HCT116 (cell line): Measurements from ENCODE around the gene CARMIL1. TPM values are rescaled to one million over a fixed set of nuclear protein-coding genes. Genes with fewer than 3 reads are reported as not detected.

ENCODE experiments used
- ATAC-seq: fragments of 200-7000 bp; cut with Tn5 transposase; 2 replicates; pipeline ENCODE4 v1.9.1; 2020; ENCODE audit warnings: mild to moderate bottlenecking, moderate library complexity
- BruUV-seq: library from RNA; stranded (reverse); fragments of 400-500 nt; replicated peaks from 2 replicates; lab custom pipeline; 2021; lab: Mats Ljungman, UMichigan
- CTCF ChIA-PET: fragments of 300-600 bp; sonication (Branson Sonifier 250); formaldehyde crosslinking; loops from one replicate; lab custom pipeline; 2021; ENCODE audit warnings: antibody characterized with exemption; lab: Charles Lee
- POLR2A ChIA-PET: fragments of 300-600, 350-600 bp; sonication (Branson Sonifier 250); formaldehyde crosslinking; loops from one replicate; lab custom pipeline; 2021; ENCODE audit warnings: antibody characterized with exemption; lab: Charles Lee
- RAD21 ChIA-PET, 2 experiments: fragments of 300-600 bp; sonication (Branson Sonifier 250); formaldehyde crosslinking; loops; one replicate each; lab custom pipeline; 2023; ENCODE audit warnings: low total read pairs in 2 of 2; ENCODE audit not compliant: uncharacterized antibody in 2 of 2, unreplicated experiment in 2 of 2, low non-redundant PET in 1 of 2; lab: Charles Lee
- DNase-seq: peaks from one replicate; pipeline ENCODE4 v3.0.0-alpha.2; 2010; ENCODE audit warnings: low read depth, low spot score
- H2AFZ ChIP-seq: fragments of 200-600 bp; shearing (Covaris generic), sonication (generic); 2 replicates; pipeline ENCODE4 v1.6.1; 2017; ENCODE audit warnings: low read depth, mixed run types, mixed read lengths, antibody characterized with exemption, low read length; ENCODE audit not compliant: poor library complexity, severe bottlenecking
- H3K27ac ChIP-seq: 2 replicates; pipeline ENCODE4 v1.5.1; 2012; ENCODE audit warnings: low read depth, low read length
- H3K27me3 ChIP-seq: fragments of 200-600 bp; sonication (generic); 2 replicates; pipeline ENCODE4 v1.6.1; 2016; ENCODE audit warnings: mixed run types, low read length, mixed read lengths; ENCODE audit not compliant: insufficient read depth
- H3K36me3 ChIP-seq, 2 experiments: fragments of 200-500 bp in 1 of 2; fragments of 200-600 bp in 1 of 2; sonication (Bioruptor generic) in 1 of 2; sonication (generic) in 1 of 2; 2 replicates each; pipeline versions ENCODE4 v1.5.1 to v1.6.1; 2014 to 2016; ENCODE audit warnings: low read length in 2 of 2, inconsistent platforms in 1 of 2, mixed read lengths in 1 of 2, mixed run types in 1 of 2; ENCODE audit not compliant: insufficient read depth in 2 of 2, control insufficient read depth in 1 of 2
- H3K4me1 ChIP-seq, 2 experiments: fragments of 200-600 bp in 1 of 2; sonication (generic) in 1 of 2; 2 replicates each; pipeline versions ENCODE4 v1.5.1 to v1.6.1; 2012 to 2017; ENCODE audit warnings: low read length in 2 of 2, inconsistent platforms in 1 of 2, mild to moderate bottlenecking in 1 of 2, mixed read lengths in 1 of 2, mixed run types in 1 of 2, moderate library complexity in 1 of 2; ENCODE audit not compliant: insufficient read depth in 2 of 2, control insufficient read depth in 1 of 2
- H3K4me2 ChIP-seq: fragments of 200-600 bp; sonication (generic); 2 replicates; pipeline ENCODE4 v1.6.1; 2017; ENCODE audit warnings: mixed run types, low read length, mixed read lengths
- H3K4me3 ChIP-seq, 2 experiments: fragments of 200-600 bp in 1 of 2; sonication (generic) in 1 of 2; replicated peaks in 1 of 2; 2 replicates each; pipeline ENCODE4 v1.5.1; 2011 to 2016; ENCODE audit warnings: low read length in 2 of 2, control low read depth in 1 of 2, low read depth in 1 of 2, mild to moderate bottlenecking in 1 of 2, mixed read lengths in 1 of 2, mixed run types in 1 of 2
- H3K79me2 ChIP-seq: fragments of 200-600 bp; sonication (generic); 2 replicates; pipeline ENCODE4 v1.6.1; 2017; ENCODE audit warnings: mild to moderate bottlenecking, mixed run types, low read length, moderate library complexity, mixed read lengths; ENCODE audit not compliant: insufficient read depth
- H3K9ac ChIP-seq: fragments of 200-600 bp; sonication (generic); 2 replicates; pipeline ENCODE4 v1.6.1; 2016; ENCODE audit warnings: low read length, mixed read lengths
- H3K9me2 ChIP-seq: fragments of 200-600 bp; sonication (generic), shearing (Covaris generic); 2 replicates; pipeline ENCODE4 v1.6.1; 2017; ENCODE audit warnings: mixed run types, mild to moderate bottlenecking, moderate library complexity; ENCODE audit not compliant: insufficient read depth
- H3K9me3 ChIP-seq, 2 experiments: fragments of 200-500 bp in 1 of 2; fragments of 200-600 bp in 1 of 2; sonication (Bioruptor generic) in 1 of 2; sonication (generic) in 1 of 2; 2 replicates each; pipeline ENCODE4 v1.6.1; 2014 to 2017; ENCODE audit warnings: low read length in 2 of 2, mixed read lengths in 2 of 2, inconsistent platforms in 1 of 2, low read depth in 1 of 2, mild to moderate bottlenecking in 1 of 2, mixed run types in 1 of 2, moderate library complexity in 1 of 2; ENCODE audit not compliant: control insufficient read depth in 1 of 2, insufficient read depth in 1 of 2
- H4K20me1 ChIP-seq: fragments of 200-600 bp; sonication (generic), shearing (Covaris generic); 2 replicates; pipeline ENCODE4 v1.6.1; 2017; ENCODE audit warnings: mixed run types, mild to moderate bottlenecking, moderate library complexity; ENCODE audit not compliant: insufficient read depth
- CBX3 ChIP-seq: IDR thresholded peaks from 2 replicates; pipeline ENCODE4 v1.6.1; 2012; ENCODE audit warnings: low read depth
- EGR1 ChIP-seq: IDR thresholded peaks from 2 replicates; pipeline ENCODE4 v1.6.1; 2012; ENCODE audit warnings: low read depth
- ELF1 ChIP-seq: IDR thresholded peaks from 2 replicates; pipeline ENCODE4 v1.6.1; 2012; ENCODE audit warnings: low read depth, borderline replicate concordance
- EZH2 ChIP-seq: fragments of 200-600 bp; sonication (generic); IDR thresholded peaks from 2 replicates; pipeline ENCODE4 v1.6.1; 2017; ENCODE audit warnings: antibody characterized with exemption, mixed run types
- EZH2phosphoT487 ChIP-seq: fragments of 200-600 bp; IDR thresholded peaks from 2 replicates; pipeline ENCODE4 v1.6.1; 2018; ENCODE audit warnings: antibody characterized with exemption, borderline replicate concordance
- FOSL1 ChIP-seq: IDR thresholded peaks from 2 replicates; pipeline ENCODE4 v1.6.1; 2012; ENCODE audit warnings: low read depth
- JUND ChIP-seq: IDR thresholded peaks from 2 replicates; pipeline ENCODE4 v1.6.1; 2012
- POLR2AphosphoS5 ChIP-seq: IDR thresholded peaks from 2 replicates; pipeline ENCODE4 v1.6.1; 2011; ENCODE audit warnings: mild to moderate bottlenecking, low read depth, low read length, moderate library complexity
- SIN3A ChIP-seq: IDR thresholded peaks from 2 replicates; pipeline ENCODE4 v1.6.1; 2012; ENCODE audit warnings: low read depth
- YY1 ChIP-seq: IDR thresholded peaks from 2 replicates; pipeline ENCODE4 v1.6.1; 2011; ENCODE audit warnings: low read length, low read depth, moderate library complexity, mild to moderate bottlenecking; ENCODE audit not compliant: insufficient replicate concordance; ENCODE audit errors: extremely low read depth
- ZFX ChIP-seq: fragments of 450-650 bp; IDR thresholded peaks from 2 replicates; pipeline ENCODE4 v1.6.1; 2017
- ZNF274 ChIP-seq: fragments of 200-500 bp; sonication (Bioruptor generic); IDR thresholded peaks from 2 replicates; pipeline ENCODE4 v1.6.1; 2014; ENCODE audit warnings: mild to moderate bottlenecking, low read depth, low read length, inconsistent platforms
- intact Hi-C: fragments of 100-400 bp; cut with micrococcal nuclease; formaldehyde crosslinking; loops from 2 replicates; pipeline ENCODE4 v1.10.0; 2022
- total RNA-seq: library from RNA; stranded (reverse); gene quantifications from one replicate; pipeline ENCODE4 v1.2.1, GENCODE V29; 2021; ENCODE audit not compliant: unreplicated experiment
- TF ChIP-seq, protein P1 (sequence below): IDR thresholded peaks from 2 replicates; pipeline ENCODE4 v1.6.1; 2011; ENCODE audit warnings: mild to moderate bottlenecking, low read length, moderate library complexity; ENCODE audit not compliant: insufficient replicate concordance; ENCODE audit errors: extremely low read depth
- TF ChIP-seq, protein P2 (sequence below): IDR thresholded peaks from 2 replicates; pipeline ENCODE4 v1.6.1; 2012
- TF ChIP-seq, protein P3 (sequence below), 3 experiments: fragments of 200-600 bp in 1 of 3; sonication (generic) in 1 of 3; IDR thresholded peaks in 2 of 3; conservative IDR thresholded peaks in 1 of 3; 2 replicates each; pipeline ENCODE4 v1.5.1; 2012 to 2017; ENCODE audit warnings: low read depth in 2 of 3, low read length in 2 of 3, antibody characterized with exemption in 1 of 3, borderline replicate concordance in 1 of 3, control low read depth in 1 of 3, mild to moderate bottlenecking in 1 of 3, mixed read lengths in 1 of 3, mixed run types in 1 of 3, moderate library complexity in 1 of 3; ENCODE audit not compliant: insufficient read depth in 1 of 3
- TF ChIP-seq, protein P4 (sequence below): IDR thresholded peaks from 2 replicates; pipeline ENCODE4 v1.6.1; 2012
- TF ChIP-seq, protein P5 (sequence below): IDR thresholded peaks from 2 replicates; pipeline ENCODE4 v1.6.1; 2012; ENCODE audit warnings: low read depth

The CARMIL1 gene
- total RNA-seq, 1 experiment from 2014 or later, result 21.7 TPM

DNA sequence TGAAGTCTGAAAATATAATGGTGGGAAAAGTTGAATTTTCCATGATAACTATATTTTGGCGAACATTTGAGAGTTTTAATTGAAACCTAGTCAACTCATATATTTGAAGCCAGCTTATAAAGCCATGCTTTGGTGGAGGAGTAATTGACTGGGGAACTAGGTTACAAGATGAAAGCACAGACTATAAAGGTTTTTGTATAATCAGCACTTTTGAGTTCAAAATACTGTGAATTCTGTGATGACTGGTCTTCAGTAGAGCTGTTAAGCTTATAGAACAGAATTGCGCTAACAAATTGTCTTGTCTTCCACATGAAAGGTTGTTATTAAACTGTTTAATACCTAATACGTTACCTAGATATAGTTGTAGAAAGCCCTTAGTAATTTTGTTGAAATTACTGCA, 213.8 kb downstream of the CARMIL1 start (continued):
- no peak for TF ChIP-seq ZFX
- TF ChIP-seq YY1, result no peak
- no peak for TF ChIP-seq FOSL1
- no peak for TF ChIP-seq JUND
- TF ChIP-seq, all 23 proteins: peak for 0

DNA sequence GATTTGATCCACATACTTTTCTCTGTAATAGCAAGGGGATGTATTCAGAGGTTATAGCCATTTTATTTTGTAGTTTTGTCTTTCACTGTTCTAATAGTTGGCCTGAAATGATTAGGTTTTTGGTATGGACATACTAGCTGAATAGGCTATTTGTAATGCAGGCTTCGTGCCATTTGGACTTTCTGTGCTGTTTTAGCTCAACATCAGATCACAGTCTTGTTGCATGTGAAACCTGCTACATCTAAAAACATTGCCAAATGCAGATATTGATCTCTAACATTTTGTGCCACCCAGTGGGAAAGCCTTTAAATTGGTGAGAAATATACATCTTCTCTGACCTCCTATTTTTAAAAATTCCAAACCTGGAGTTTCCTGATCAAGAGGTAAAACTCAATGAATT, 215.3 kb downstream of the CARMIL1 start:
- Histone ChIP-seq H3K27ac (no peak overlapping the region), H3K4me3 (no peak overlapping the region), H3K27me3 (no peaks in the 10 kb centered on the region), H3K79me2 (no peaks in the 10 kb centered on the region), H3K4me1 (peaks cover 0 to 18% of the 10 kb centered on the region in 2 experiments; a peak in 2 of 4 replicates), H2AFZ (no peak overlapping the region), H3K36me3 (no peaks in the 10 kb centered on the region), H3K9me3 (no peaks in the 10 kb centered on the region), H4K20me1 (no peaks in the 10 kb centered on the region), H3K9me2 (no peaks in the 10 kb centered on the region; the same call in 1 of the 2 replicates), H3K4me2 (no peak overlapping the region), H3K9ac (no peak overlapping the region)
- ChIA-PET RAD21 (no interaction called here), CTCF (no interaction called here), POLR2A (no interaction called here)
- intact Hi-C loops, result no loop called here
- no peak for DNase-seq
- no peak for ATAC-seq
- no TSS peak for BruUV-seq
- TF ChIP-seq ZFX (no peak), CBX3 (no peak), EZH2 (no peak), EZH2phosphoT487 (no peak), ELF1 (no peak), YY1 (no peak), POLR2AphosphoS5 (no peak), EGR1 (no peak), SIN3A (no peak), ZNF274 (no peak)
- TF ChIP-seq, protein P1, sequence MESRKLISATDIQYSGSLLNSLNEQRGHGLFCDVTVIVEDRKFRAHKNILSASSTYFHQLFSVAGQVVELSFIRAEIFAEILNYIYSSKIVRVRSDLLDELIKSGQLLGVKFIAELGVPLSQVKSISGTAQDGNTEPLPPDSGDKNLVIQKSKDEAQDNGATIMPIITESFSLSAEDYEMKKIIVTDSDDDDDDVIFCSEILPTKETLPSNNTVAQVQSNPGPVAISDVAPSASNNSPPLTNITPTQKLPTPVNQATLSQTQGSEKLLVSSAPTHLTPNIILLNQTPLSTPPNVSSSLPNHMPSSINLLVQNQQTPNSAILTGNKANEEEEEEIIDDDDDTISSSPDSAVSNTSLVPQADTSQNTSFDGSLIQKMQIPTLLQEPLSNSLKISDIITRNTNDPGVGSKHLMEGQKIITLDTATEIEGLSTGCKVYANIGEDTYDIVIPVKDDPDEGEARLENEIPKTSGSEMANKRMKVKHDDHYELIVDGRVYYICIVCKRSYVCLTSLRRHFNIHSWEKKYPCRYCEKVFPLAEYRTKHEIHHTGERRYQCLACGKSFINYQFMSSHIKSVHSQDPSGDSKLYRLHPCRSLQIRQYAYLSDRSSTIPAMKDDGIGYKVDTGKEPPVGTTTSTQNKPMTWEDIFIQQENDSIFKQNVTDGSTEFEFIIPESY, result no peak
- TF ChIP-seq, protein P2, sequence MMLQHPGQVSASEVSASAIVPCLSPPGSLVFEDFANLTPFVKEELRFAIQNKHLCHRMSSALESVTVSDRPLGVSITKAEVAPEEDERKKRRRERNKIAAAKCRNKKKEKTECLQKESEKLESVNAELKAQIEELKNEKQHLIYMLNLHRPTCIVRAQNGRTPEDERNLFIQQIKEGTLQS, result no peak
- TF ChIP-seq, protein P3, sequence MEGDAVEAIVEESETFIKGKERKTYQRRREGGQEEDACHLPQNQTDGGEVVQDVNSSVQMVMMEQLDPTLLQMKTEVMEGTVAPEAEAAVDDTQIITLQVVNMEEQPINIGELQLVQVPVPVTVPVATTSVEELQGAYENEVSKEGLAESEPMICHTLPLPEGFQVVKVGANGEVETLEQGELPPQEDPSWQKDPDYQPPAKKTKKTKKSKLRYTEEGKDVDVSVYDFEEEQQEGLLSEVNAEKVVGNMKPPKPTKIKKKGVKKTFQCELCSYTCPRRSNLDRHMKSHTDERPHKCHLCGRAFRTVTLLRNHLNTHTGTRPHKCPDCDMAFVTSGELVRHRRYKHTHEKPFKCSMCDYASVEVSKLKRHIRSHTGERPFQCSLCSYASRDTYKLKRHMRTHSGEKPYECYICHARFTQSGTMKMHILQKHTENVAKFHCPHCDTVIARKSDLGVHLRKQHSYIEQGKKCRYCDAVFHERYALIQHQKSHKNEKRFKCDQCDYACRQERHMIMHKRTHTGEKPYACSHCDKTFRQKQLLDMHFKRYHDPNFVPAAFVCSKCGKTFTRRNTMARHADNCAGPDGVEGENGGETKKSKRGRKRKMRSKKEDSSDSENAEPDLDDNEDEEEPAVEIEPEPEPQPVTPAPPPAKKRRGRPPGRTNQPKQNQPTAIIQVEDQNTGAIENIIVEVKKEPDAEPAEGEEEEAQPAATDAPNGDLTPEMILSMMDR (IDR thresholded peaks at IDR 0.05 in 2 of 3, conservative IDR thresholded peaks at IDR 0.05 in 1 of 3; ENCODE audit: borderline replicate concordance in 1 of 3, insufficient read depth in 1 of 3, low read depth in 2 of 3, low read length in 2 of 3), result no peak
- TF ChIP-seq, protein P4, sequence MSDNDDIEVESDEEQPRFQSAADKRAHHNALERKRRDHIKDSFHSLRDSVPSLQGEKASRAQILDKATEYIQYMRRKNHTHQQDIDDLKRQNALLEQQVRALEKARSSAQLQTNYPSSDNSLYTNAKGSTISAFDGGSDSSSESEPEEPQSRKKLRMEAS, result no peak
- TF ChIP-seq, protein P5, sequence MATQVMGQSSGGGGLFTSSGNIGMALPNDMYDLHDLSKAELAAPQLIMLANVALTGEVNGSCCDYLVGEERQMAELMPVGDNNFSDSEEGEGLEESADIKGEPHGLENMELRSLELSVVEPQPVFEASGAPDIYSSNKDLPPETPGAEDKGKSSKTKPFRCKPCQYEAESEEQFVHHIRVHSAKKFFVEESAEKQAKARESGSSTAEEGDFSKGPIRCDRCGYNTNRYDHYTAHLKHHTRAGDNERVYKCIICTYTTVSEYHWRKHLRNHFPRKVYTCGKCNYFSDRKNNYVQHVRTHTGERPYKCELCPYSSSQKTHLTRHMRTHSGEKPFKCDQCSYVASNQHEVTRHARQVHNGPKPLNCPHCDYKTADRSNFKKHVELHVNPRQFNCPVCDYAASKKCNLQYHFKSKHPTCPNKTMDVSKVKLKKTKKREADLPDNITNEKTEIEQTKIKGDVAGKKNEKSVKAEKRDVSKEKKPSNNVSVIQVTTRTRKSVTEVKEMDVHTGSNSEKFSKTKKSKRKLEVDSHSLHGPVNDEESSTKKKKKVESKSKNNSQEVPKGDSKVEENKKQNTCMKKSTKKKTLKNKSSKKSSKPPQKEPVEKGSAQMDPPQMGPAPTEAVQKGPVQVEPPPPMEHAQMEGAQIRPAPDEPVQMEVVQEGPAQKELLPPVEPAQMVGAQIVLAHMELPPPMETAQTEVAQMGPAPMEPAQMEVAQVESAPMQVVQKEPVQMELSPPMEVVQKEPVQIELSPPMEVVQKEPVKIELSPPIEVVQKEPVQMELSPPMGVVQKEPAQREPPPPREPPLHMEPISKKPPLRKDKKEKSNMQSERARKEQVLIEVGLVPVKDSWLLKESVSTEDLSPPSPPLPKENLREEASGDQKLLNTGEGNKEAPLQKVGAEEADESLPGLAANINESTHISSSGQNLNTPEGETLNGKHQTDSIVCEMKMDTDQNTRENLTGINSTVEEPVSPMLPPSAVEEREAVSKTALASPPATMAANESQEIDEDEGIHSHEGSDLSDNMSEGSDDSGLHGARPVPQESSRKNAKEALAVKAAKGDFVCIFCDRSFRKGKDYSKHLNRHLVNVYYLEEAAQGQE, result no peak
